Hepatocyte (in vitro differentiated cells): ENCODE results near the gene LRRC27.

Experiments used
- CTCF ChIP-seq: fragments of 200-600 bp; sonication (generic); IDR thresholded peaks from 2 replicates; pipeline ENCODE4 v1.5.1; 2016; ENCODE audit warnings: antibody characterized with exemption, mild to moderate bottlenecking; ENCODE audit not compliant: poor library complexity
- EZH2 ChIP-seq: fragments of 200-600 bp; sonication (generic); IDR thresholded peaks from 2 replicates; pipeline ENCODE4 v1.6.1; 2016; ENCODE audit warnings: antibody characterized with exemption, mild to moderate bottlenecking, borderline replicate concordance

GRCh38 chr10:132345345-132345744 is 13.4 kb downstream of the LRRC27 start:
- TF ChIP-seq CTCF, result no peak
- no peak for TF ChIP-seq EZH2
